HepG2 (cell line): ENCODE measurements around the gene PDSS2. TPM values are rescaled to one million over a fixed set of nuclear protein-coding genes. Genes with fewer than 3 reads are reported as not detected.
A peak's percentile ranks its signal among the peaks of the same experiment; 100 is the strongest.

Source experiments
- ATF7-NPFF ChIP-seq: sonication (generic); formaldehyde crosslinking; IDR thresholded peaks from 2 replicates; pipeline ENCODE4 v1.8.1; 2023; ENCODE audit warnings: mild to moderate bottlenecking, low read depth, missing genetic modification reagents, moderate library complexity
- HDAC2 ChIP-seq: sonication (generic); formaldehyde crosslinking; IDR thresholded peaks from 2 replicates; pipeline ENCODE4 v1.4.0; 2020; ENCODE audit warnings: missing genetic modification reagents
- HNRNPLL ChIP-seq: fragments of 200-400 bp; formaldehyde crosslinking; IDR thresholded peaks from 2 replicates; pipeline ENCODE4 v1.6.1; 2017; ENCODE audit warnings: mild to moderate bottlenecking, low read depth, low read length; ENCODE audit not compliant: poor library complexity, severe bottlenecking
- LCORL ChIP-seq, 2 experiments: fragments of 450-650 bp in 1 of 2; sonication (generic) in 1 of 2; formaldehyde crosslinking in 1 of 2; IDR thresholded peaks; 2 replicates each; pipeline versions ENCODE4 v1.5.0 to v1.6.1; 2017 to 2020; ENCODE audit warnings: antibody characterized with exemption in 1 of 2, missing genetic modification reagents in 1 of 2
- PITX1 ChIP-seq: sonication (generic); formaldehyde crosslinking; IDR thresholded peaks from 2 replicates; pipeline ENCODE4 v1.5.1; 2020; ENCODE audit warnings: mild to moderate bottlenecking, missing genetic modification reagents
- U2AF1 ChIP-seq: fragments of 200-400 bp; formaldehyde crosslinking; optimal IDR thresholded peaks from 2 replicates; pipeline ENCODE3; 2017; ENCODE audit warnings: mild to moderate bottlenecking, low read depth, low read length
- ZNF543 ChIP-seq: sonication (generic); formaldehyde crosslinking; IDR thresholded peaks from 2 replicates; pipeline ENCODE4 v1.4.0; 2020; ENCODE audit warnings: mild to moderate bottlenecking, missing genetic modification reagents
- ZNF891 ChIP-seq: sonication (generic); formaldehyde crosslinking; IDR thresholded peaks from 2 replicates; pipeline ENCODE4 v1.5.0; 2020; ENCODE audit warnings: mild to moderate bottlenecking, missing genetic modification reagents
- polyA plus RNA-seq, 8 experiments: library from polyadenylated mRNA; depleted of rRNA in 3 of 8; stranded (reverse) in 7 of 8; unstranded in 1 of 8; fragments of >200 nt; fragmentation: Illumina TruSeq in 4 of 8; extraction: Trizol in 4 of 8; gene quantifications; 2 replicates each; pipeline versions ENCODE4 v1.2.1 to v1.2.3, GENCODE V29; 2011 to 2016; ENCODE audit warnings: low read depth in 4 of 8, missing spikeins in 1 of 8, mixed read lengths in 1 of 8; ENCODE audit not compliant: insufficient read depth in 1 of 8
- total RNA-seq, 5 experiments: library from RNA; depleted of rRNA; stranded (reverse); fragments of >200 nt; fragmentation: Illumina TruSeq; extraction: Trizol; gene quantifications; 2 replicates each; pipeline ENCODE4 v1.2.3, GENCODE V29; 2016; ENCODE audit warnings: low read depth in 1 of 5
- TF ChIP-seq, protein P1 (sequence below): sonication (generic); formaldehyde crosslinking; IDR thresholded peaks from 2 replicates; pipeline ENCODE4 v1.4.0; 2020; ENCODE audit warnings: mild to moderate bottlenecking, missing genetic modification reagents
- TF ChIP-seq, protein P2 (sequence below): sonication (generic); formaldehyde crosslinking; IDR thresholded peaks from 2 replicates; pipeline ENCODE4 v1.9.0; 2021; ENCODE audit warnings: missing genetic modification reagents, mild to moderate bottlenecking, borderline replicate concordance
- TF ChIP-seq, protein P3 (sequence below): IDR thresholded peaks from 2 replicates; pipeline ENCODE4 v1.6.1; 2016; ENCODE audit warnings: low read depth
- TF ChIP-seq, protein P4 (sequence below): IDR thresholded peaks from 2 replicates; pipeline ENCODE4 v1.6.1; 2012; ENCODE audit warnings: inconsistent platforms
- TF ChIP-seq, protein P5 (sequence below): sonication (generic); formaldehyde crosslinking; IDR thresholded peaks from 2 replicates; pipeline ENCODE4 v1.8.1; 2023; ENCODE audit warnings: mild to moderate bottlenecking, moderate library complexity, missing genetic modification reagents
- TF ChIP-seq, protein P6 (sequence below): sonication (generic); formaldehyde crosslinking; IDR thresholded peaks from 2 replicates; pipeline ENCODE4 v1.5.1; 2020; ENCODE audit warnings: missing genetic modification reagents, mild to moderate bottlenecking, borderline replicate concordance
- TF ChIP-seq, protein P7 (sequence below): sonication (generic); formaldehyde crosslinking; IDR thresholded peaks from 2 replicates; pipeline ENCODE4 v1.4.0; 2020; ENCODE audit warnings: mild to moderate bottlenecking, missing genetic modification reagents

PDSS2 gene
- total and polyA plus RNA-seq, 2 of the 13 experiments (the other 11 are each of a cell fraction or from before 2014, with no cell fraction given): 16.2 to 17.0 TPM

DNA sequence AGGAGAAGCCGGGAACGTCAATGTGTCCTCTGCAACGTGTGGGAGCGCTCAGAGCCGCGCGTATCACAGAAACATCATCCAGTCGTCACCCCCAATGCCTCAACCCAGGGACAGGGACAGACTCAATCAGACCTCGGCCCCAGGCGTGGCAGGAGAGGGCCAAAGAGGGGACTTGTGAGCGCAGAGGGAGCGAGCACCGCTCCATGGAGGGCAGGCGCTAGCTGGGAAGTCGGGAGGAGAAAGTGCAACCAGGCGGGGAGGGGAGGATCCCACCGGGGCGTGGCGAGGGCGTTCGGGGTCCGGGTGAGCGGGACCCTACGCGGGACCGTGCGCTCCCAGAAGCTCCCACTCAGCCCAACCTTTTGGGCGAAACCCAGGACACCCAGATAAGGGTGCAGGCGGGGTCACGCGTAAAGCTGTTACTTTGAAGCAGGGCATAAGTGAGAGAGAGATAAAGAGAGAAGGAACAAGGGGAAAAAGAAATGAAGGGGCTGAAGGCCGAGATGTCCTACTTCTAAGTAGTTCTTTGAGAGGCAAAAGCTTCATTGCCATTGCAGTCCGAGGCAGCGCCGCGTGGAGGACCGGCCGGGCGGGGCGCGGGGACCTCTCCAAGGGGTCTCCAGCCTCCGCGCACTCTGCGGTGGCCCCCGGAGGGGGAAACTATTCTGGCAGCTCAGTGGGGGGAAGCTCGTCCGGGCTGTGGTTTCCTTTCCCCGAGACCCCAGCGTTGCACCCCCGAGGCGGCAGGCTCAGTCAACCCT lies 29.7 kb upstream of the PDSS2 start (continued):
- TF ChIP-seq, protein P1, sequence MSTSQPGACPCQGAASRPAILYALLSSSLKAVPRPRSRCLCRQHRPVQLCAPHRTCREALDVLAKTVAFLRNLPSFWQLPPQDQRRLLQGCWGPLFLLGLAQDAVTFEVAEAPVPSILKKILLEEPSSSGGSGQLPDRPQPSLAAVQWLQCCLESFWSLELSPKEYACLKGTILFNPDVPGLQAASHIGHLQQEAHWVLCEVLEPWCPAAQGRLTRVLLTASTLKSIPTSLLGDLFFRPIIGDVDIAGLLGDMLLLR (CRISPR knock-in tag): 0 out of 2 replicates have a peak, but pooled peaks have one; percentile 46
- TF ChIP-seq, protein P2, sequence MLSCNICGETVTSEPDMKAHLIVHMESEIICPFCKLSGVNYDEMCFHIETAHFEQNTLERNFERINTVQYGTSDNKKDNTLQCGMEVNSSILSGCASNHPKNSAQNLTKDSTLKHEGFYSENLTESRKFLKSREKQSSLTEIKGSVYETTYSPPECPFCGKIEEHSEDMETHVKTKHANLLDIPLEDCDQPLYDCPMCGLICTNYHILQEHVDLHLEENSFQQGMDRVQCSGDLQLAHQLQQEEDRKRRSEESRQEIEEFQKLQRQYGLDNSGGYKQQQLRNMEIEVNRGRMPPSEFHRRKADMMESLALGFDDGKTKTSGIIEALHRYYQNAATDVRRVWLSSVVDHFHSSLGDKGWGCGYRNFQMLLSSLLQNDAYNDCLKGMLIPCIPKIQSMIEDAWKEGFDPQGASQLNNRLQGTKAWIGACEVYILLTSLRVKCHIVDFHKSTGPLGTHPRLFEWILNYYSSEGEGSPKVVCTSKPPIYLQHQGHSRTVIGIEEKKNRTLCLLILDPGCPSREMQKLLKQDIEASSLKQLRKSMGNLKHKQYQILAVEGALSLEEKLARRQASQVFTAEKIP (CRISPR knock-in tag): no peak
- TF ChIP-seq, protein P3, sequence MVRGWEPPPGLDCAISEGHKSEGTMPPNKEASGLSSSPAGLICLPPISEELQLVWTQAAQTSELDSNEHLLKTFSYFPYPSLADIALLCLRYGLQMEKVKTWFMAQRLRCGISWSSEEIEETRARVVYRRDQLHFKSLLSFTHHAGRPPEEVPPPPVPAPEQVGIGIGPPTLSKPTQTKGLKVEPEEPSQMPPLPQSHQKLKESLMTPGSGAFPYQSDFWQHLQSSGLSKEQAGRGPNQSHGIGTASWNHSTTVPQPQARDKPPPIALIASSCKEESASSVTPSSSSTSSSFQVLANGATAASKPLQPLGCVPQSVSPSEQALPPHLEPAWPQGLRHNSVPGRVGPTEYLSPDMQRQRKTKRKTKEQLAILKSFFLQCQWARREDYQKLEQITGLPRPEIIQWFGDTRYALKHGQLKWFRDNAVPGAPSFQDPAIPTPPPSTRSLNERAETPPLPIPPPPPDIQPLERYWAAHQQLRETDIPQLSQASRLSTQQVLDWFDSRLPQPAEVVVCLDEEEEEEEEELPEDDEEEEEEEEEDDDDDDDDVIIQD: no peak
- TF ChIP-seq LCORL (IDR thresholded peaks at IDR 0.05): no peak
- peak; percentile 73; the same call in 1 of the 2 replicates for TF ChIP-seq LCORL (CRISPR knock-in tag; IDR thresholded peaks at IDR 0.05)
- TF ChIP-seq HNRNPLL: peak; percentile 47
- TF ChIP-seq, protein P4, sequence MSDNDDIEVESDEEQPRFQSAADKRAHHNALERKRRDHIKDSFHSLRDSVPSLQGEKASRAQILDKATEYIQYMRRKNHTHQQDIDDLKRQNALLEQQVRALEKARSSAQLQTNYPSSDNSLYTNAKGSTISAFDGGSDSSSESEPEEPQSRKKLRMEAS: peak; percentile 68
- peak; percentile 75 for TF ChIP-seq ATF7-NPFF (CRISPR knock-in tag)
- TF ChIP-seq, protein P5, sequence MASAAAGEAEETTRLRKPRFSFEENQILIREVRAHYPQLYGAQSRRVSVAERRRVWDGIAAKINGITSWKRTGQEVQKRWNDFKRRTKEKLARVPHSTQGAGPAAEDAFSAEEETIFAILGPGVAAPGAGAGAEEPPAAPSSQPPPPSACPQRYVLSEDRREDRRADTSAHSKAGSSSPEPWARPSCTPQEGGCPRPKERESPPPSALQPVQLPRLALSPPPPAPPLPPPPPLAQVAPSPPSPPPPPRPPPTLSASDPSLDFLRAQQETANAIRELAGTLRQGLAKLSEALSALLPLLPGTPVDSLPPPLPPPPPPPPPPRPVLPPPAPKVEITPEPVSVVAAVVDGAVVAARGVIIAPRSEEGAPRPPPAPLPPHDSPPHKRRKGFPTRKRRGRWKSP (CRISPR knock-in tag): peak; percentile 51; the same call in 1 of the 2 replicates
- TF ChIP-seq, protein P6, sequence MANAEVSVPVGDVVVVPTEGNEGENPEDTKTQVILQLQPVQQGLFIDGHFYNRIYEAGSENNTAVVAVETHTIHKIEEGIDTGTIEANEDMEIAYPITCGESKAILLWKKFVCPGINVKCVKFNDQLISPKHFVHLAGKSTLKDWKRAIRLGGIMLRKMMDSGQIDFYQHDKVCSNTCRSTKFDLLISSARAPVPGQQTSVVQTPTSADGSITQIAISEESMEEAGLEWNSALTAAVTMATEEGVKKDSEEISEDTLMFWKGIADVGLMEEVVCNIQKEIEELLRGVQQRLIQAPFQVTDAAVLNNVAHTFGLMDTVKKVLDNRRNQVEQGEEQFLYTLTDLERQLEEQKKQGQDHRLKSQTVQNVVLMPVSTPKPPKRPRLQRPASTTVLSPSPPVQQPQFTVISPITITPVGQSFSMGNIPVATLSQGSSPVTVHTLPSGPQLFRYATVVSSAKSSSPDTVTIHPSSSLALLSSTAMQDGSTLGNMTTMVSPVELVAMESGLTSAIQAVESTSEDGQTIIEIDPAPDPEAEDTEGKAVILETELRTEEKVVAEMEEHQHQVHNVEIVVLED (CRISPR knock-in tag): no peak
- no peak for TF ChIP-seq ZNF891
- TF ChIP-seq, protein P7, sequence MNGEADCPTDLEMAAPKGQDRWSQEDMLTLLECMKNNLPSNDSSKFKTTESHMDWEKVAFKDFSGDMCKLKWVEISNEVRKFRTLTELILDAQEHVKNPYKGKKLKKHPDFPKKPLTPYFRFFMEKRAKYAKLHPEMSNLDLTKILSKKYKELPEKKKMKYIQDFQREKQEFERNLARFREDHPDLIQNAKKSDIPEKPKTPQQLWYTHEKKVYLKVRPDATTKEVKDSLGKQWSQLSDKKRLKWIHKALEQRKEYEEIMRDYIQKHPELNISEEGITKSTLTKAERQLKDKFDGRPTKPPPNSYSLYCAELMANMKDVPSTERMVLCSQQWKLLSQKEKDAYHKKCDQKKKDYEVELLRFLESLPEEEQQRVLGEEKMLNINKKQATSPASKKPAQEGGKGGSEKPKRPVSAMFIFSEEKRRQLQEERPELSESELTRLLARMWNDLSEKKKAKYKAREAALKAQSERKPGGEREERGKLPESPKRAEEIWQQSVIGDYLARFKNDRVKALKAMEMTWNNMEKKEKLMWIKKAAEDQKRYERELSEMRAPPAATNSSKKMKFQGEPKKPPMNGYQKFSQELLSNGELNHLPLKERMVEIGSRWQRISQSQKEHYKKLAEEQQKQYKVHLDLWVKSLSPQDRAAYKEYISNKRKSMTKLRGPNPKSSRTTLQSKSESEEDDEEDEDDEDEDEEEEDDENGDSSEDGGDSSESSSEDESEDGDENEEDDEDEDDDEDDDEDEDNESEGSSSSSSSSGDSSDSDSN (CRISPR knock-in tag): peak; percentile 75; the same call in 1 of the 2 replicates
- TF ChIP-seq U2AF1: peak; percentile 73
- TF ChIP-seq HDAC2 (CRISPR knock-in tag): 0 out of 2 replicates have a peak, but pooled peaks have one; percentile 22
- peak; percentile 35; the same call in 1 of the 2 replicates for TF ChIP-seq PITX1 (CRISPR knock-in tag)
- no peak for TF ChIP-seq ZNF543 (CRISPR knock-in tag)
